H1 (cell line): ENCODE data around the gene FMNL2. TPM values are rescaled to one million over a fixed set of nuclear protein-coding genes. Genes with fewer than 3 reads are reported as not detected.

Experiments
- CTCF ChIA-PET: fragments of 300-600 bp; sonication (Branson Sonifier 250); formaldehyde crosslinking; loops from one replicate; lab custom pipeline; 2021; ENCODE audit not compliant: partially characterized antibody; lab: Charles Lee
- POLR2A ChIA-PET: fragments of 300-600 bp; sonication (Branson Sonifier 250); formaldehyde crosslinking; loops from one replicate; lab custom pipeline; 2021; ENCODE audit warnings: inconsistent platforms; ENCODE audit not compliant: partially characterized antibody; lab: Charles Lee
- DNase-seq, 2 experiments: peaks; one replicate each; pipeline versions ENCODE4 v3.0.0 to v3.0.0-alpha.2; 2010 to 2022; ENCODE audit warnings: low spot score in 2 of 2, low read depth in 1 of 2, mixed read lengths in 1 of 2
- FAIRE-seq: peaks from 2 replicates; lab custom pipeline; 2011; peaks lifted over from hg19 to GRCh38; lab: Jason Lieb, UNC
- H2AFZ ChIP-seq: 2 replicates; pipeline ENCODE4 v1.8.1; 2012; ENCODE audit warnings: low read length, inconsistent platforms
- H2AK5ac ChIP-seq: 2 replicates; pipeline ENCODE4 v1.6.1; 2013; ENCODE audit warnings: low read depth, low read length
- H2BK120ac ChIP-seq: replicated peaks from 2 replicates; pipeline ENCODE3; 2013; ENCODE audit warnings: low read depth, low read length, inconsistent platforms
- H2BK12ac ChIP-seq: 2 replicates; pipeline ENCODE4 v1.6.1; 2013; ENCODE audit warnings: low read depth, low read length
- H2BK15ac ChIP-seq: 2 replicates; pipeline ENCODE4 v1.6.1; 2013; ENCODE audit warnings: low read length
- H2BK20ac ChIP-seq: 2 replicates; pipeline ENCODE4 v1.6.1; 2013; ENCODE audit warnings: low read length
- H2BK5ac ChIP-seq: 2 replicates; pipeline ENCODE4 v1.6.1; 2013; ENCODE audit warnings: low read depth, low read length
- H3K14ac ChIP-seq: 2 replicates; pipeline ENCODE4 v1.6.1; 2013; ENCODE audit warnings: inconsistent platforms; ENCODE audit not compliant: insufficient read length
- H3K18ac ChIP-seq: 2 replicates; pipeline ENCODE4 v1.6.1; 2013; ENCODE audit warnings: low read length; ENCODE audit errors: extremely low read depth
- H3K23ac ChIP-seq: 2 replicates; pipeline ENCODE4 v1.6.1; 2013; ENCODE audit warnings: inconsistent platforms; ENCODE audit not compliant: insufficient read length
- H3K23me2 ChIP-seq: 2 replicates; pipeline ENCODE4 v1.6.1; 2013; ENCODE audit warnings: low read depth, low read length
- H3K27ac ChIP-seq: 2 replicates; pipeline ENCODE4 v1.6.1; 2011; ENCODE audit warnings: low read depth, low read length, inconsistent platforms
- H3K27me3 ChIP-seq, 4 experiments: replicated peaks in 1 of 4; 1 replicate in 1 of 4; 2 replicates in 3 of 4; pipeline versions ENCODE4 v1.6.1 to v1.8.1; 2011 to 2013; ENCODE audit warnings: low read length in 3 of 4, mild to moderate bottlenecking in 3 of 4, inconsistent platforms in 2 of 4, mixed read lengths in 2 of 4, moderate library complexity in 1 of 4; ENCODE audit not compliant: control insufficient read depth in 3 of 4, insufficient read depth in 3 of 4; ENCODE audit errors: extremely low read depth in 1 of 4
- H3K36me3 ChIP-seq, 4 experiments: 2 replicates each; pipeline versions ENCODE4 v1.6.1 to v1.8.1; 2011 to 2013; ENCODE audit warnings: mild to moderate bottlenecking in 4 of 4, low read length in 3 of 4, moderate library complexity in 2 of 4, control low read depth in 1 of 4, inconsistent platforms in 1 of 4; ENCODE audit not compliant: insufficient read depth in 4 of 4, control insufficient read depth in 2 of 4
- H3K4ac ChIP-seq: replicated peaks from 2 replicates; pipeline ENCODE3; 2013; ENCODE audit warnings: low read length, low read depth, mixed read lengths, inconsistent platforms; ENCODE audit not compliant: insufficient read length
- H3K4me1 ChIP-seq, 4 experiments: replicated peaks in 1 of 4; 1 replicate in 1 of 4; 2 replicates in 3 of 4; pipeline versions ENCODE4 v1.6.1 to v1.8.1; 2011 to 2013; ENCODE audit warnings: low read length in 3 of 4, inconsistent platforms in 2 of 4, mixed read lengths in 1 of 4; ENCODE audit not compliant: insufficient read depth in 4 of 4, control insufficient read depth in 3 of 4
- H3K4me2 ChIP-seq, 2 experiments: 2 replicates each; pipeline versions ENCODE4 v1.6.1 to v1.8.1; 2011 to 2013; ENCODE audit warnings: low read depth in 2 of 2, low read length in 2 of 2, control low read depth in 1 of 2, inconsistent platforms in 1 of 2, mild to moderate bottlenecking in 1 of 2; ENCODE audit not compliant: insufficient read depth in 1 of 2
- H3K4me3 ChIP-seq, 4 experiments: fragments of 200-600, 300-600 bp in 1 of 4; sonication (generic), shearing (Covaris generic), sonication (Bioruptor Twin) in 1 of 4; 2 replicates each; pipeline versions ENCODE4 v1.5.1 to v1.8.1; 2011 to 2016; ENCODE audit warnings: low read length in 4 of 4, low read depth in 3 of 4, control low read depth in 2 of 4, inconsistent platforms in 2 of 4, mild to moderate bottlenecking in 2 of 4, mixed read lengths in 1 of 4, moderate library complexity in 1 of 4; ENCODE audit not compliant: insufficient read depth in 2 of 4; ENCODE audit errors: extremely low read depth in 1 of 4
- H3K56ac ChIP-seq: replicated peaks from 2 replicates; pipeline ENCODE3; 2013; ENCODE audit warnings: low read depth, mild to moderate bottlenecking, mixed read lengths, low read length, inconsistent platforms; ENCODE audit not compliant: insufficient read length
- H3K79me1 ChIP-seq: 2 replicates; pipeline ENCODE4 v1.6.1; 2013; ENCODE audit warnings: low read depth, low read length, control low read depth
- H3K79me2 ChIP-seq, 2 experiments: 2 replicates each; pipeline versions ENCODE4 v1.6.1 to v1.8.1; 2012 to 2013; ENCODE audit warnings: low read length in 2 of 2, mild to moderate bottlenecking in 2 of 2, inconsistent platforms in 1 of 2; ENCODE audit not compliant: insufficient read depth in 2 of 2, control insufficient read depth in 1 of 2
- H3K9ac ChIP-seq, 4 experiments: replicated peaks in 1 of 4; 1 replicate in 1 of 4; 2 replicates in 3 of 4; pipeline versions ENCODE4 v1.6.1 to v1.8.1; 2011 to 2013; ENCODE audit warnings: low read depth in 3 of 4, low read length in 3 of 4, control low read depth in 2 of 4, mild to moderate bottlenecking in 2 of 4, moderate library complexity in 2 of 4, inconsistent platforms in 1 of 4; ENCODE audit errors: extremely low read depth in 1 of 4
- H3K9me3 ChIP-seq, 2 experiments: 2 replicates each; pipeline versions ENCODE4 v1.6.1 to v1.8.1; 2012 to 2013; ENCODE audit warnings: mild to moderate bottlenecking in 2 of 2, moderate library complexity in 2 of 2, control low read depth in 1 of 2, inconsistent platforms in 1 of 2, low read depth in 1 of 2, low read length in 1 of 2, mixed read lengths in 1 of 2; ENCODE audit not compliant: insufficient read depth in 2 of 2
- H4K20me1 ChIP-seq, 2 experiments: replicated peaks in 1 of 2; 2 replicates each; pipeline versions ENCODE3 to v1.8.1; 2011 to 2013; ENCODE audit warnings: inconsistent platforms in 2 of 2, low read length in 2 of 2, mild to moderate bottlenecking in 1 of 2; ENCODE audit not compliant: insufficient read depth in 2 of 2, control insufficient read depth in 1 of 2
- H4K5ac ChIP-seq: 2 replicates; pipeline ENCODE4 v1.6.1; 2013; ENCODE audit warnings: low read length, low read depth, mixed read lengths, inconsistent platforms; ENCODE audit not compliant: insufficient read length
- H4K8ac ChIP-seq: 2 replicates; pipeline ENCODE4 v1.8.0; 2013; ENCODE audit warnings: mild to moderate bottlenecking, moderate library complexity, low read length, inconsistent platforms; ENCODE audit not compliant: insufficient read depth; ENCODE audit errors: extremely low read depth
- H4K91ac ChIP-seq: replicated peaks from 2 replicates; pipeline ENCODE3; 2013; ENCODE audit warnings: low read length, mixed read lengths, inconsistent platforms; ENCODE audit not compliant: insufficient read length
- ATF3 ChIP-seq: IDR thresholded peaks from 2 replicates; pipeline ENCODE4 v1.6.1; 2011; ENCODE audit warnings: low read depth, mild to moderate bottlenecking, low read length; ENCODE audit not compliant: insufficient read depth
- EP300 ChIP-seq, 2 experiments: IDR thresholded peaks; 1 replicate in 1 of 2; 2 replicates in 1 of 2; pipeline ENCODE4 v1.6.1; 2011 to 2012; ENCODE audit warnings: low read depth in 2 of 2, low read length in 2 of 2, mild to moderate bottlenecking in 2 of 2, borderline replicate concordance in 1 of 2, inconsistent platforms in 1 of 2, moderate library complexity in 1 of 2
- HDAC6 ChIP-seq: IDR thresholded peaks from one replicate; pipeline ENCODE4 v1.7.1; 2012; ENCODE audit warnings: low read depth, mild to moderate bottlenecking, inconsistent platforms, low read length, moderate library complexity
- JUND ChIP-seq: IDR thresholded peaks from 2 replicates; pipeline ENCODE4 v1.6.1; 2011; ENCODE audit warnings: mild to moderate bottlenecking, improper control_type of control experiment, low read length
- POU5F1 ChIP-seq: IDR thresholded peaks from 2 replicates; pipeline ENCODE4 v1.6.1; 2011; ENCODE audit warnings: low read depth, mild to moderate bottlenecking, low read length, moderate library complexity
- RFX5 ChIP-seq: IDR thresholded peaks from 2 replicates; pipeline ENCODE4 v1.6.1; 2011; ENCODE audit warnings: low read depth, low read length, improper control_type of control experiment, borderline replicate concordance
- WGBS, 2 experiments: shearing (Covaris generic) in 1 of 2; methylation state at CpG; one replicate each; pipeline versions ENCODE4 v1.1.6 to v1.1.7; 2013 to 2015; ENCODE audit warnings: low lambda C conversion rate in 2 of 2, mixed read lengths in 2 of 2, inconsistent platforms in 1 of 2, low coverage in 1 of 2, missing lambda C conversion rate in 1 of 2; ENCODE audit not compliant: insufficient replicate concordance in 2 of 2, insufficient coverage in 1 of 2, insufficient read length in 1 of 2; ENCODE audit errors: extremely low coverage in 1 of 2, missing lambda C conversion rate in 1 of 2; 5-methylcytosine and 5-hydroxymethylcytosine counted together
- polyA plus RNA-seq, 7 experiments: library from polyadenylated mRNA; depleted of rRNA in 3 of 7; stranded (reverse) in 5 of 7; unstranded in 2 of 7; fragments of >200 nt in 5 of 7; fragments of 200-250 nt in 2 of 7; gene quantifications; 1 replicate in 5 of 7; 2 replicates in 1 of 7; 4 replicates in 1 of 7; pipeline versions ENCODE4 v1.2.1 to v1.2.3, GENCODE V29; 2011 to 2013; ENCODE audit warnings: missing spikeins in 2 of 7, mixed read lengths in 2 of 7
- total RNA-seq: library from RNA; stranded (reverse); fragmentation: NEBNext Ultra II Directional; extraction: Animal tissue kit (Norgen Biotek cat#: 25700); gene quantifications from 2 replicates; pipeline ENCODE4 v1.2.1, GENCODE V29; 2021

Gene FMNL2
- total and polyA plus RNA-seq, 2 of the 8 experiments (the other 6 are each of a cell fraction or from before 2014, with no cell fraction given) = 15.5 to 45.1 TPM

- no peak overlapping the region for H2BK5ac ChIP-seq
- H3K79me2 ChIP-seq = no peaks in the 10 kb centered on the region
- H3K27me3 ChIP-seq = peaks cover 0 to 2% (median 0%) of the 10 kb centered on the region in 4 experiments; a peak in 1 of 7 replicates
- H3K14ac ChIP-seq = no peak overlapping the region
- H2BK120ac ChIP-seq = no peak overlapping the region
- no peak overlapping the region for H3K4me2 ChIP-seq
- H3K56ac ChIP-seq = no peak overlapping the region
- H3K23ac ChIP-seq = no peak overlapping the region
- H3K4me1 ChIP-seq = no peaks in the 10 kb centered on the region
- H3K27ac ChIP-seq = no peak overlapping the region
- H4K8ac ChIP-seq = no peak overlapping the region
- WGBS, 2 experiments = 89% methylated on average over 3 of the region's 3 CpGs; no CpG with 5 or more reads in 1 of the 2 experiments
- H4K5ac ChIP-seq = no peak overlapping the region
- ChIA-PET POLR2A (interaction anchor here (0.8 kb wide), 1 partner anchor 12 kb away, joined by 4 read pairs; no protein-coding TSS in a partner anchor), CTCF (interaction anchor here (1.0 to 1.2 kb wide), 3 partner anchors 12 to 360 kb away, joined by 3 read pairs; no protein-coding TSS in a partner anchor)
- H3K79me1 ChIP-seq = no peaks in the 10 kb centered on the region; the same call in 1 of the 2 replicates
- no peaks in the 10 kb centered on the region for H4K20me1 ChIP-seq
- H2AFZ ChIP-seq = no peak overlapping the region
- no peak overlapping the region for H3K18ac ChIP-seq
- H2BK12ac ChIP-seq = no peak overlapping the region
- no peak overlapping the region for H2BK20ac ChIP-seq
- no peaks in the 10 kb centered on the region for H3K23me2 ChIP-seq
- H3K9me3 ChIP-seq = no peaks in the 10 kb centered on the region
- H4K91ac ChIP-seq = no peak overlapping the region
- no peak overlapping the region for H3K4me3 ChIP-seq
- DNase-seq = no peak
- no peak overlapping the region for H3K9ac ChIP-seq
- H3K4ac ChIP-seq = no peak overlapping the region
- H3K36me3 ChIP-seq = peaks cover 0 to 2% (median 1%) of the 10 kb centered on the region in 4 experiments; a peak in 3 of 8 replicates
- FAIRE-seq = no peak
- no peak overlapping the region for H2BK15ac ChIP-seq
- H2AK5ac ChIP-seq = no peak overlapping the region
- TF ChIP-seq RFX5 (no peak), ATF3 (no peak), EP300 (IDR thresholded peaks at IDR 0.05; ENCODE audit: borderline replicate concordance in 1 of 2, low read depth in 2 of 2, low read length in 2 of 2) (no peak), POU5F1 (no peak), JUND (no peak), HDAC6 (no peak)
Measured at GRCh38 chr2:152548996-152549395, 214.0 kb downstream of the FMNL2 start.
